ENCODE results near the gene ZNF618. TPM values are rescaled to one million over a fixed set of nuclear protein-coding genes. Genes with fewer than 3 reads are reported as not detected.

Gene ZNF618
- total RNA-seq, 4 donors from 2014 or later: 0.26 to 1.2 (median 1.0) TPM

DNA sequence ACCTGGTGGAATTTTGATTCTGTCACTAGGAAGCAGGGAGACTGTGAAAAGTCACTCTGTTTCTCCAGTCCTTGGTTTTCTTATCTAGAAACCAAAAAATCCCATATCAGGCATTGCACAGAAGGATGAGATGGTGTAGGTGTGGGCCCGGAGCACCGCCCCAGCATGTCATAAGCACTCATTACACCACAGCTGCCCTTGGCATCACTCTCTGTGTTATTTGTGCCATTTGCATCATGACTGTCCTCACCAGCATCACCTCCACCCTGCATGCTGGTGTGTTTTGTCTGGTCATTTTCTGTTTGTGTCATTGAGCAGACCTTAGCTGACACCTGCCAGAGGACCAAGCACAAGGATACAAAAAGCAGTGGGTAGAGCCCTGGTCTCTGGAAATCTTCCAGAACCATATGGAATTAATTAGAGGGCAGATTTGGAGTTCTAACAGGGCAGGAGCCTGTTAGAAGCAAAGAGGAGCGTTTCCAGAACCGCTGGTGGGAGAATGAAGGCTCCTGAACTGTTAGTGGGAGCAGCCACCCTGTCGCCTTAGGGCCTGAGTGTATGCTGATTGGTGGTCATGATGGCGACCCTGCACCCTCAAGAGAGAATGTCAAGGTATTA, 102.7 kb downstream of the ZNF618 start:
- in situ Hi-C loops (cut with MboI; ENCODE audit: low sequenced_read_pairs in 4 of 4) (no loop called here), intact Hi-C loops (cut with DNase I; ENCODE audit: low total_unique reads) (no loop called here)
- Histone ChIP-seq H3K27me3 (no peaks in the 10 kb centered on the region), H3K4me3 (no peak overlapping the region), H3K27ac (no peak overlapping the region), H3K4me1 (peaks cover 0 to 3% of the 10 kb centered on the region in 2 donors), H3K9me3 (no peaks in the 10 kb centered on the region), H3K36me3 (no peaks in the 10 kb centered on the region)
- TF ChIP-seq, protein P1, sequence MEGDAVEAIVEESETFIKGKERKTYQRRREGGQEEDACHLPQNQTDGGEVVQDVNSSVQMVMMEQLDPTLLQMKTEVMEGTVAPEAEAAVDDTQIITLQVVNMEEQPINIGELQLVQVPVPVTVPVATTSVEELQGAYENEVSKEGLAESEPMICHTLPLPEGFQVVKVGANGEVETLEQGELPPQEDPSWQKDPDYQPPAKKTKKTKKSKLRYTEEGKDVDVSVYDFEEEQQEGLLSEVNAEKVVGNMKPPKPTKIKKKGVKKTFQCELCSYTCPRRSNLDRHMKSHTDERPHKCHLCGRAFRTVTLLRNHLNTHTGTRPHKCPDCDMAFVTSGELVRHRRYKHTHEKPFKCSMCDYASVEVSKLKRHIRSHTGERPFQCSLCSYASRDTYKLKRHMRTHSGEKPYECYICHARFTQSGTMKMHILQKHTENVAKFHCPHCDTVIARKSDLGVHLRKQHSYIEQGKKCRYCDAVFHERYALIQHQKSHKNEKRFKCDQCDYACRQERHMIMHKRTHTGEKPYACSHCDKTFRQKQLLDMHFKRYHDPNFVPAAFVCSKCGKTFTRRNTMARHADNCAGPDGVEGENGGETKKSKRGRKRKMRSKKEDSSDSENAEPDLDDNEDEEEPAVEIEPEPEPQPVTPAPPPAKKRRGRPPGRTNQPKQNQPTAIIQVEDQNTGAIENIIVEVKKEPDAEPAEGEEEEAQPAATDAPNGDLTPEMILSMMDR (IDR thresholded peaks at IDR 0.05 in 4 of 5, conservative IDR thresholded peaks at IDR 0.05 in 1 of 5): no peak
- TF ChIP-seq POLR2A (IDR thresholded peaks at IDR 0.05): no peak
- ATAC-seq: no peak
- no peak for DNase-seq

DNA sequence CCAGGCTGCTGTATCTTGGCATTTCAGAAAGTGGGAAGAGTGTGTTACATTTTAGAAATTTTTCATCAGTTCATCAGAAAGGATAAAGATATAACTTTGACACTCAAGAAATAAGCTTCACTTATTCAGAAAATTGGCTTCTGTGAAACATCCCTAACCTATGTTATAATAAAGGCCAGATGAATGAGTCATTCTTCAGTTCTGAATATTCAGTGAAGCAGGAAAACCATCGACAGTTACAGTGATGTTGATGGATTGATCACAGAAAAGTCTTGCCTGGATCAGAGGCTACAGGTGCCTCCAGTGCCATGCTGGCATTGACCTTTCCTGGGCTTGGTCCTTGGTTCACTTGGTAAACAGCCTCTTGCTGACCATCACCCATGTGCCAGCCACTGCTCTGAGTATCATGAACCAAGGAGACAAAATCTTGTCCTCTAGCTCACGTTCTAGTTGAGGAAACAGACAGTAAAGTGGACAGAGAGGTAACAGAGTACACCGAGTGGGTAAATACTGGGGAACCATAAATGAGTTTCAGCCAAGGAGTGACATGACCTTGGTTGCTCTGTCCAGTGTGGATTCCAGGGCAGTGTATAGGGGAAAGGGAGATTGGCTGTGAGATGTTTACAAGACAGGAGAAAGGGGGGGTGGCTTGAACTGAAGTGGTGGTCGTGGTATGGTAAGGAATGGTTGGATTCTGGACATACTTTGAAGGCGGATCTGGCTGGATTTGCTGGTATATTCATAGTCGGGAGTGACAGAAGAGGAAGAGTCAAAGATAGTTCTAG, 103.4 kb downstream of the ZNF618 start:
- in situ Hi-C loops (cut with MboI; ENCODE audit: low sequenced_read_pairs in 4 of 4) (no loop called here), intact Hi-C loops (cut with DNase I; ENCODE audit: low total_unique reads) (no loop called here)
- Histone ChIP-seq H3K27ac (no peak overlapping the region), H3K4me1 (no peaks in the 10 kb centered on the region), H3K4me3 (no peak overlapping the region), H3K9me3 (no peaks in the 10 kb centered on the region), H3K27me3 (no peaks in the 10 kb centered on the region), H3K36me3 (no peaks in the 10 kb centered on the region)
- ATAC-seq (no peak), DNase-seq (no peak)
- TF ChIP-seq, protein P1 (IDR thresholded peaks at IDR 0.05 in 4 of 5, conservative IDR thresholded peaks at IDR 0.05 in 1 of 5): no peak

GRCh38 chr9:113984639-113985380, 108.7 kb downstream of the ZNF618 start:
- in situ Hi-C loops (cut with MboI; ENCODE audit: low sequenced_read_pairs in 4 of 4): no loop called here

DNA sequence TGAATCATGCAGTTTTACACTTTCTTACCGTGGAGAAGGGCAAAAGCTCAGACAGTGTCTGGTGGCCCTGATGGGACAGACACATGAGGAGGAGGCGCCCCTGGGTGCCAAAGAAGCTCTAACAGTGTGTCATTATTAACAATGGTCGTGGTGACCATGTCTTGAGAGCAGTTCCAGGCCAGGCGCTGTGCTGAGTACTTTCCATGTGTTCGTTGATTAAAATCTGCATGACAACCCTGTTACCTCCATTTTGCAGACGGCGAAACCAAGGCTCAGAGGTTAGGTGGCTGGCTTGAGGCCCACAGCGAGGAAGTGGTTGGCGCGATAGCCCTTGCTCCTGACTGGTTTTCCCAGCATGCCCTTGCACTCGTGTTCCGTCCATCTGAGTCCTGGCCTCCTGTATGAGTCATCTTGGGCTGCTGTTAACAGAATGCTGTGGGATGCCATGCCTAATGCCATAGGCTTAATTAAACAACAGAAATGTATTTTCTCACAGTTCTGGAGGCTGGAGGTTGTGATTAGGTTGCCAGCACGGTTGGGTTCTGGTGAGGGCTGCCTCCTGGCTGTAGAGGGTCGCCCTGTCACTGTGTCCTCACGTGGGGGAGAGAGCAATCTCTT, 110.0 kb downstream of the ZNF618 start:
- intact Hi-C loops (cut with DNase I; ENCODE audit: low total_unique reads) (no loop called here), in situ Hi-C loops (cut with MboI; ENCODE audit: low sequenced_read_pairs in 4 of 4) (no loop called here)
- H3K9me3 ChIP-seq: no peaks in the 10 kb centered on the region
- no peak for ATAC-seq
- H3K4me1 ChIP-seq: peaks cover 6% of the 10 kb centered on the region in 2 donors
- DNase-seq: no peak
- no peak for TF ChIP-seq POLR2A (IDR thresholded peaks at IDR 0.05)
- TF ChIP-seq, protein P1 (IDR thresholded peaks at IDR 0.05 in 4 of 5, conservative IDR thresholded peaks at IDR 0.05 in 1 of 5): no peak
- H3K27me3 ChIP-seq: no peaks in the 10 kb centered on the region
- no peak overlapping the region for H3K4me3 ChIP-seq
- H3K36me3 ChIP-seq: no peaks in the 10 kb centered on the region
- H3K27ac ChIP-seq: no peak overlapping the region

More at GRCh38 chr9:113984639-113985380, 108.7 kb downstream of the ZNF618 start:
- intact Hi-C loops (cut with DNase I; ENCODE audit: low total_unique reads): no loop called here
- Histone ChIP-seq H3K9me3 (no peaks in the 10 kb centered on the region), H3K4me3 (no peak overlapping the region), H3K36me3 (no peaks in the 10 kb centered on the region), H3K27me3 (no peaks in the 10 kb centered on the region), H3K4me1 (peaks cover 5 to 6% of the 10 kb centered on the region in 2 donors), H3K27ac (no peak overlapping the region)
- no peak for ATAC-seq
- no peak for DNase-seq
- TF ChIP-seq POLR2A (IDR thresholded peaks at IDR 0.05): no peak
- TF ChIP-seq, protein P1 (IDR thresholded peaks at IDR 0.05 in 4 of 5, conservative IDR thresholded peaks at IDR 0.05 in 1 of 5): no peak
